AG04449 (cell line): ENCODE results near the gene CDK8.
A peak's percentile ranks its signal among the peaks of the same experiment; 100 is the strongest.

Source experiments
- CTCF ChIA-PET: fragments of 350-600 bp; formaldehyde crosslinking; extraction: SDS; loops from one replicate; lab custom pipeline; 2021; ENCODE audit warnings: antibody characterized with exemption; lab: Yijun Ruan, JAX
- POLR2A ChIA-PET: fragments of 400-600, 350-600 bp; formaldehyde crosslinking; extraction: SDS; loops from one replicate; lab custom pipeline; 2020; ENCODE audit warnings: antibody characterized with exemption, inconsistent platforms; lab: Yijun Ruan, JAX
- DNase-seq: peaks from one replicate; pipeline ENCODE4 v3.0.0-alpha.2; 2010; ENCODE audit warnings: low read depth, low spot score
- H3K4me3 ChIP-seq: 2 replicates; pipeline ENCODE4 v1.5.1; 2011; ENCODE audit warnings: low read depth, mild to moderate bottlenecking, control low read depth, low read length
- TF ChIP-seq, protein P1 (sequence below): IDR thresholded peaks from one replicate; pipeline ENCODE4 v1.5.1; 2011; ENCODE audit warnings: mild to moderate bottlenecking, moderate library complexity, low read length, control low read depth, inconsistent platforms; ENCODE audit not compliant: insufficient read depth; ENCODE audit errors: missing control alignments

CDK8 gene

GRCh38 chr13:26253787-26254582 is at the start of gene CDK8:
TSS of gene CDK8 (plus strand) at chr13:26254129. CDS start at chr13:26254642, 513 bp downstream.
- peak; percentile 33 for DNase-seq
- TF ChIP-seq, protein P1, sequence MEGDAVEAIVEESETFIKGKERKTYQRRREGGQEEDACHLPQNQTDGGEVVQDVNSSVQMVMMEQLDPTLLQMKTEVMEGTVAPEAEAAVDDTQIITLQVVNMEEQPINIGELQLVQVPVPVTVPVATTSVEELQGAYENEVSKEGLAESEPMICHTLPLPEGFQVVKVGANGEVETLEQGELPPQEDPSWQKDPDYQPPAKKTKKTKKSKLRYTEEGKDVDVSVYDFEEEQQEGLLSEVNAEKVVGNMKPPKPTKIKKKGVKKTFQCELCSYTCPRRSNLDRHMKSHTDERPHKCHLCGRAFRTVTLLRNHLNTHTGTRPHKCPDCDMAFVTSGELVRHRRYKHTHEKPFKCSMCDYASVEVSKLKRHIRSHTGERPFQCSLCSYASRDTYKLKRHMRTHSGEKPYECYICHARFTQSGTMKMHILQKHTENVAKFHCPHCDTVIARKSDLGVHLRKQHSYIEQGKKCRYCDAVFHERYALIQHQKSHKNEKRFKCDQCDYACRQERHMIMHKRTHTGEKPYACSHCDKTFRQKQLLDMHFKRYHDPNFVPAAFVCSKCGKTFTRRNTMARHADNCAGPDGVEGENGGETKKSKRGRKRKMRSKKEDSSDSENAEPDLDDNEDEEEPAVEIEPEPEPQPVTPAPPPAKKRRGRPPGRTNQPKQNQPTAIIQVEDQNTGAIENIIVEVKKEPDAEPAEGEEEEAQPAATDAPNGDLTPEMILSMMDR, result no peak
- ChIA-PET CTCF (no interaction called here), POLR2A (no interaction called here)
- H3K4me3 ChIP-seq, result peak within 1 kb of the TSS; percentile 89

- CTCF ChIA-PET, result interaction anchor here (0.8 kb wide), 1 partner anchor 22 kb away, joined by 4 read pairs; no protein-coding TSS in a partner anchor
- no peak overlapping the region for H3K4me3 ChIP-seq
- DNase-seq, result no peak
- POLR2A ChIA-PET, result interaction anchor here (0.7 kb wide), 1 partner anchor 9 kb away, joined by 4 read pairs; no protein-coding TSS in a partner anchor
- TF ChIP-seq, protein P1, result no peak
Observed at GRCh38 chr13:26208287-26208686, 45.6 kb upstream of the CDK8 start.

- TF ChIP-seq, protein P1, result no peak
- no peak for DNase-seq
- CTCF ChIA-PET, result no interaction called here
- H3K4me3 ChIP-seq, result no peak overlapping the region
- POLR2A ChIA-PET, result interaction anchor here (1.3 kb wide), 1 partner anchor 9 kb away, joined by 6 read pairs; the partner anchor contains the start of gene RNF6
Observed at GRCh38 chr13:26213345-26213744, 40.6 kb upstream of the CDK8 start.

GRCh38 chr13:26213982-26214381 is 39.9 kb upstream of the CDK8 start:
- H3K4me3 ChIP-seq, result no peak overlapping the region
- TF ChIP-seq, protein P1, result no peak
- DNase-seq, result no peak
- POLR2A ChIA-PET, result interaction anchor here (1.3 kb wide), 1 partner anchor 8 kb away, joined by 6 read pairs; the partner anchor contains the start of gene RNF6
- CTCF ChIA-PET, result no interaction called here

- H3K4me3 ChIP-seq, result no peak overlapping the region
- ChIA-PET POLR2A (interaction anchor here (0.8 kb wide), 1 partner anchor 31 kb away, joined by 4 read pairs; no protein-coding TSS in a partner anchor), CTCF (interaction anchor here (1.1 kb wide), 1 partner anchor 31 kb away, joined by 4 read pairs; no protein-coding TSS in a partner anchor)
- no peak for DNase-seq
- TF ChIP-seq, protein P1, result no peak
Observed at GRCh38 chr13:26216042-26216441, 37.9 kb upstream of the CDK8 start.

DNA sequence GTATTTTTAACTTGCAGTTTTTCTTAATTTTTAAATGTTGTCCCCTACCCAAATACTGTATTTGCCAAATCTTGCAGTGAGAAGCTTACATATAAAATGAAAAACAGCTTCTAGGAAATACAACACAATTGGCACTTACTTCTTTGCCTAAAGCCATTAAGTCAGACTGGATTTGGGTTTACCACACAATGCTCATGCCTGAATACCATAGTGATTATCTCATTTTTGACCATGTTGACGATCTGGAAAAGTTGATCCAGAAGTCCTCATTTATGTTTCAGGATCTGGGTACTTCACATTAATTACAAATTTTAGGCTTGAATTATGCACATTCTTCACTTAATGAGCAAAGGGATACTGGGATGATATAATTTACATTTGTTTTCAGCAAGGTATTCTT is 34.2 kb upstream of the CDK8 start:
- TF ChIP-seq, protein P1, result no peak
- no peak overlapping the region for H3K4me3 ChIP-seq
- DNase-seq, result no peak
- ChIA-PET CTCF (interaction anchor here (0.6 to 2.0 kb wide), 4 partner anchors 19 to 479 kb away, joined by 3 to 8 read pairs (median 5); no protein-coding TSS in a partner anchor), POLR2A (no interaction called here)
